ENCODE results near the gene PAK3.

DNA sequence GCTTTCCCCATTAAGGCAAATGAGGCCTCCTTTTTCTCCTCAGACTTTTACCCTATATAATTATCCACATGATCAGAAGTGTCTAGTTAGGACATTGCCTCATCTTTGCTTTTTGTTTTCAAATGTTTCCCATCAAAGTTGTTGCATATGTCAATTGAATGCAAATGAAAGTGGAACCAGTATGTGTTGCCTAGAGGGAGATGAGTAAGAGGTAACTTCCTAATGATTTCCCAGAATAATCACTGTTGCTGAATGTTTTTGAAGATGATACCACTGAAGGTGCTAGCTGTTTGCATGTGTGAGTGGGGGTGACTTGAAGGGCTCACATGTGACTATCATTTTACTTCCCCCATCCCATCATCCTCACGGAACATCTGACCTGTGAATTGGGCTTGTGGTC lies 33.9 kb downstream of the PAK3 start:
- TF ChIP-seq CEBPB (IDR thresholded peaks at IDR 0.05; ENCODE audit: low read depth): no peak
- TF ChIP-seq, protein P1, sequence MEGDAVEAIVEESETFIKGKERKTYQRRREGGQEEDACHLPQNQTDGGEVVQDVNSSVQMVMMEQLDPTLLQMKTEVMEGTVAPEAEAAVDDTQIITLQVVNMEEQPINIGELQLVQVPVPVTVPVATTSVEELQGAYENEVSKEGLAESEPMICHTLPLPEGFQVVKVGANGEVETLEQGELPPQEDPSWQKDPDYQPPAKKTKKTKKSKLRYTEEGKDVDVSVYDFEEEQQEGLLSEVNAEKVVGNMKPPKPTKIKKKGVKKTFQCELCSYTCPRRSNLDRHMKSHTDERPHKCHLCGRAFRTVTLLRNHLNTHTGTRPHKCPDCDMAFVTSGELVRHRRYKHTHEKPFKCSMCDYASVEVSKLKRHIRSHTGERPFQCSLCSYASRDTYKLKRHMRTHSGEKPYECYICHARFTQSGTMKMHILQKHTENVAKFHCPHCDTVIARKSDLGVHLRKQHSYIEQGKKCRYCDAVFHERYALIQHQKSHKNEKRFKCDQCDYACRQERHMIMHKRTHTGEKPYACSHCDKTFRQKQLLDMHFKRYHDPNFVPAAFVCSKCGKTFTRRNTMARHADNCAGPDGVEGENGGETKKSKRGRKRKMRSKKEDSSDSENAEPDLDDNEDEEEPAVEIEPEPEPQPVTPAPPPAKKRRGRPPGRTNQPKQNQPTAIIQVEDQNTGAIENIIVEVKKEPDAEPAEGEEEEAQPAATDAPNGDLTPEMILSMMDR (IDR thresholded peaks at IDR 0.05 in 2 of 3, conservative IDR thresholded peaks at IDR 0.05 in 1 of 3; ENCODE audit: borderline replicate concordance in 1 of 3, insufficient read depth in 1 of 3, low read depth in 2 of 3, low read length in 2 of 3): no peak
- TF ChIP-seq, protein P2, sequence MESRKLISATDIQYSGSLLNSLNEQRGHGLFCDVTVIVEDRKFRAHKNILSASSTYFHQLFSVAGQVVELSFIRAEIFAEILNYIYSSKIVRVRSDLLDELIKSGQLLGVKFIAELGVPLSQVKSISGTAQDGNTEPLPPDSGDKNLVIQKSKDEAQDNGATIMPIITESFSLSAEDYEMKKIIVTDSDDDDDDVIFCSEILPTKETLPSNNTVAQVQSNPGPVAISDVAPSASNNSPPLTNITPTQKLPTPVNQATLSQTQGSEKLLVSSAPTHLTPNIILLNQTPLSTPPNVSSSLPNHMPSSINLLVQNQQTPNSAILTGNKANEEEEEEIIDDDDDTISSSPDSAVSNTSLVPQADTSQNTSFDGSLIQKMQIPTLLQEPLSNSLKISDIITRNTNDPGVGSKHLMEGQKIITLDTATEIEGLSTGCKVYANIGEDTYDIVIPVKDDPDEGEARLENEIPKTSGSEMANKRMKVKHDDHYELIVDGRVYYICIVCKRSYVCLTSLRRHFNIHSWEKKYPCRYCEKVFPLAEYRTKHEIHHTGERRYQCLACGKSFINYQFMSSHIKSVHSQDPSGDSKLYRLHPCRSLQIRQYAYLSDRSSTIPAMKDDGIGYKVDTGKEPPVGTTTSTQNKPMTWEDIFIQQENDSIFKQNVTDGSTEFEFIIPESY (IDR thresholded peaks at IDR 0.05; ENCODE audit: extremely low read depth, insufficient replicate concordance, low read length): no peak
- no peak for TF ChIP-seq POLR2AphosphoS5 (IDR thresholded peaks at IDR 0.05; ENCODE audit: low read depth, low read length)
- TF ChIP-seq YY1 (IDR thresholded peaks at IDR 0.05; ENCODE audit: extremely low read depth, insufficient replicate concordance, low read depth, low read length): no peak
- no peak for TF ChIP-seq EZH2phosphoT487 (IDR thresholded peaks at IDR 0.05; ENCODE audit: borderline replicate concordance)
- TF ChIP-seq, protein P3, sequence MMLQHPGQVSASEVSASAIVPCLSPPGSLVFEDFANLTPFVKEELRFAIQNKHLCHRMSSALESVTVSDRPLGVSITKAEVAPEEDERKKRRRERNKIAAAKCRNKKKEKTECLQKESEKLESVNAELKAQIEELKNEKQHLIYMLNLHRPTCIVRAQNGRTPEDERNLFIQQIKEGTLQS (IDR thresholded peaks at IDR 0.05): no peak
- TF ChIP-seq, protein P4, sequence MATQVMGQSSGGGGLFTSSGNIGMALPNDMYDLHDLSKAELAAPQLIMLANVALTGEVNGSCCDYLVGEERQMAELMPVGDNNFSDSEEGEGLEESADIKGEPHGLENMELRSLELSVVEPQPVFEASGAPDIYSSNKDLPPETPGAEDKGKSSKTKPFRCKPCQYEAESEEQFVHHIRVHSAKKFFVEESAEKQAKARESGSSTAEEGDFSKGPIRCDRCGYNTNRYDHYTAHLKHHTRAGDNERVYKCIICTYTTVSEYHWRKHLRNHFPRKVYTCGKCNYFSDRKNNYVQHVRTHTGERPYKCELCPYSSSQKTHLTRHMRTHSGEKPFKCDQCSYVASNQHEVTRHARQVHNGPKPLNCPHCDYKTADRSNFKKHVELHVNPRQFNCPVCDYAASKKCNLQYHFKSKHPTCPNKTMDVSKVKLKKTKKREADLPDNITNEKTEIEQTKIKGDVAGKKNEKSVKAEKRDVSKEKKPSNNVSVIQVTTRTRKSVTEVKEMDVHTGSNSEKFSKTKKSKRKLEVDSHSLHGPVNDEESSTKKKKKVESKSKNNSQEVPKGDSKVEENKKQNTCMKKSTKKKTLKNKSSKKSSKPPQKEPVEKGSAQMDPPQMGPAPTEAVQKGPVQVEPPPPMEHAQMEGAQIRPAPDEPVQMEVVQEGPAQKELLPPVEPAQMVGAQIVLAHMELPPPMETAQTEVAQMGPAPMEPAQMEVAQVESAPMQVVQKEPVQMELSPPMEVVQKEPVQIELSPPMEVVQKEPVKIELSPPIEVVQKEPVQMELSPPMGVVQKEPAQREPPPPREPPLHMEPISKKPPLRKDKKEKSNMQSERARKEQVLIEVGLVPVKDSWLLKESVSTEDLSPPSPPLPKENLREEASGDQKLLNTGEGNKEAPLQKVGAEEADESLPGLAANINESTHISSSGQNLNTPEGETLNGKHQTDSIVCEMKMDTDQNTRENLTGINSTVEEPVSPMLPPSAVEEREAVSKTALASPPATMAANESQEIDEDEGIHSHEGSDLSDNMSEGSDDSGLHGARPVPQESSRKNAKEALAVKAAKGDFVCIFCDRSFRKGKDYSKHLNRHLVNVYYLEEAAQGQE (IDR thresholded peaks at IDR 0.05; ENCODE audit: low read depth): no peak
- no peak for TF ChIP-seq JUND (IDR thresholded peaks at IDR 0.05)
- no peak for TF ChIP-seq EZH2 (IDR thresholded peaks at IDR 0.05)
- TF ChIP-seq, protein P5, sequence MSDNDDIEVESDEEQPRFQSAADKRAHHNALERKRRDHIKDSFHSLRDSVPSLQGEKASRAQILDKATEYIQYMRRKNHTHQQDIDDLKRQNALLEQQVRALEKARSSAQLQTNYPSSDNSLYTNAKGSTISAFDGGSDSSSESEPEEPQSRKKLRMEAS (IDR thresholded peaks at IDR 0.05): no peak
- TF ChIP-seq SP1 (IDR thresholded peaks at IDR 0.05; ENCODE audit: low read depth): no peak
- TF ChIP-seq EGR1 (IDR thresholded peaks at IDR 0.05; ENCODE audit: low read depth): no peak
